GM20000 (cell line): ENCODE measurements around the gene HAND1.

Experiments
- DNase-seq: peaks from one replicate; pipeline ENCODE4 v3.0.0; 2012; ENCODE audit warnings: low spot score
- TF ChIP-seq, protein P1 (sequence below): IDR thresholded peaks from 2 replicates; pipeline ENCODE4 v1.5.1; 2012; ENCODE audit warnings: mild to moderate bottlenecking, control low read depth; ENCODE audit errors: extremely low read depth, missing control alignments

Gene HAND1

DNA sequence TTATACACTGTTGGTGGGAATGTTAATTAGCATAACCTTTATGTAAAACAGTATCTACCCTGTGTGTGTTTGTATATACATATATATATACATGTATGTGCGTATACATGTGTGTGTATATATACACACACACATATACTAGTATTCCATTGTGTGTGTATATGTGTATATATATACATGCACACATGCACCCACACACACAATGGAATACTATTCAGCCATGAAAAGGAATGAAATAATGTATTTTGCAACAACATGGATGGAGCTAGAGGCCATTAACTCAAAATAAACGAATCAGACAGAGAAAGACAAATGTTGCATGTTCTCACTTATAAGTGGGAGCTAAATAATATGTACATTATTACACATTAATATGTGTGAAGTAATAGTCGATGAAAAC, 49.8 kb downstream of the HAND1 start:
- TF ChIP-seq, protein P1, sequence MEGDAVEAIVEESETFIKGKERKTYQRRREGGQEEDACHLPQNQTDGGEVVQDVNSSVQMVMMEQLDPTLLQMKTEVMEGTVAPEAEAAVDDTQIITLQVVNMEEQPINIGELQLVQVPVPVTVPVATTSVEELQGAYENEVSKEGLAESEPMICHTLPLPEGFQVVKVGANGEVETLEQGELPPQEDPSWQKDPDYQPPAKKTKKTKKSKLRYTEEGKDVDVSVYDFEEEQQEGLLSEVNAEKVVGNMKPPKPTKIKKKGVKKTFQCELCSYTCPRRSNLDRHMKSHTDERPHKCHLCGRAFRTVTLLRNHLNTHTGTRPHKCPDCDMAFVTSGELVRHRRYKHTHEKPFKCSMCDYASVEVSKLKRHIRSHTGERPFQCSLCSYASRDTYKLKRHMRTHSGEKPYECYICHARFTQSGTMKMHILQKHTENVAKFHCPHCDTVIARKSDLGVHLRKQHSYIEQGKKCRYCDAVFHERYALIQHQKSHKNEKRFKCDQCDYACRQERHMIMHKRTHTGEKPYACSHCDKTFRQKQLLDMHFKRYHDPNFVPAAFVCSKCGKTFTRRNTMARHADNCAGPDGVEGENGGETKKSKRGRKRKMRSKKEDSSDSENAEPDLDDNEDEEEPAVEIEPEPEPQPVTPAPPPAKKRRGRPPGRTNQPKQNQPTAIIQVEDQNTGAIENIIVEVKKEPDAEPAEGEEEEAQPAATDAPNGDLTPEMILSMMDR = no peak
- no peak for DNase-seq
